ENCODE data around the gene GALNT16. TPM values are rescaled to one million over a fixed set of nuclear protein-coding genes. Genes with fewer than 3 reads are reported as not detected.
"Not testable (repeated sequence)": the region's sequence is repeated elsewhere in the genome, so short reads cannot be mapped to it uniquely, and the experiment has no call there.

Gene GALNT16
- 0.03 TPM in 1 of 2 replicates, not detected in the other for total RNA-seq (2014; rRNA removed; shearing (Covaris generic))

DNA sequence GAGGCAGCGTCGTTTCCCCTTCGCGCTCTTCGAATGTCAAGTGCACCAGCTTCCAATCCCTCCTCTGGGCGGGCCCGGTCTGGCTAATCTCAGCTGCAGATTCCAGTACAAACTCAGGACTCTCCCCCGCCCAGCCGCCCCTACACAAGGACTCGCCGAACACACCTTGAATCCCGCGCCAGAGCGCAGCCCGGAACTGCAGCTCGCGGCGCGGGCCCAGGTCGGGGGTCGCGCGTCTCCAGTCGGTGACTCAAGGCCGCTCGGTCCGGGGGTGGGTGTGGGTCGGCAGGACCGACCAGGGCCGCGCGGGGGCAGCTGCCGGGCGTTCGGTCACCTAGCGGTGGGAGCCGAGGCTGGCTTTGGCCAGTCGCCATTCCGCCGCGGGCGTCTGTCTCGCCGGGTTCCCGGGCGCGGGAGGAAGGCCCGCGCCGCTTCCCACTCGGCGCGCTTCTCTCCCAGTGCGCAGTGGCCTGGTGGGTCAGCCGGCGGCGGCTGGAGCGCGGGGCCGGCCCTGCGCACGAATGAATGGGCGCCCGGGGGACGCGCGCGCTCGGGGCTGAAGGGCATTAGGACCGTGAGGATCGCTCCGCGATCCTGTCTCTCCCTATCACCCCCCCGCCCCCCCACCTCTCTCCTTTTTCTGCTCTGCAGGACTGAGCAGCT is at the start of gene GALNT16:
TSS of gene GALNT16 (plus strand) at position 632 of the 663 bp plus-strand sequence. CDS start 133 bp downstream, outside the sequence.
- Histone ChIP-seq H3K9me3 (replicated peaks) (no peaks in the 10 kb centered on the region), H3K4me3 (peak within 1 kb of the TSS; percentile 30), H3K27me3 (replicated peaks) (peaks cover 46% of the 10 kb centered on the region), H3K27ac (no peak within 1 kb of the TSS), H3K4me1 (replicated peaks) (peaks cover 18% of the 10 kb centered on the region), H3K36me3 (no peaks in the 10 kb centered on the region)
- DNase-seq (ENCODE audit: low read depth in 1 of 2, low spot score in 2 of 2): peak in 1 of 2 experiments; percentile 26

DNA sequence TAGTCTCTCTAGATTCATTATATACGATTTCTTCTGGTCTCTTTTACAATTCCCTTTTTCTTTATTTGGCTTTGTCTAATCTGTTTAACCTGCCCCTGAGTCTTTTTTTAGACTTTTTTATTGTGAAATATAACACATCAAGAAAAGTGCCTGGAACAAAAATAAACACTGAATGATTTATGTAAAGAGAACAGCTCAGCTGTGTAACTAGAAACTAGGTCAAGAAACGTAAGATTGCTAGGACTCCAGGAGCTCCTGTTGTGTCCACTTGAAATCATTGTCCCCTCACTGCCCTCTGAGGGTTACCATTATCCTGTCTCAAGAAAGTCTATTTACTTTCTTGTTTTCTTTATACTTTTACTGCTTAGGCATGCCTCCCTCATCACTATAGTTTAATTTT is 45.6 kb upstream of the GALNT16 start:
- Histone ChIP-seq H3K9me3 (replicated peaks) (no peaks in the 10 kb centered on the region), H3K27ac (no peak overlapping the region), H3K36me3 (no peaks in the 10 kb centered on the region), H3K4me3 (no peak overlapping the region), H3K27me3 (replicated peaks) (no peaks in the 10 kb centered on the region), H3K4me1 (replicated peaks) (no peaks in the 10 kb centered on the region)
- no peak for DNase-seq (ENCODE audit: low read depth in 1 of 2, low spot score in 2 of 2)

DNA sequence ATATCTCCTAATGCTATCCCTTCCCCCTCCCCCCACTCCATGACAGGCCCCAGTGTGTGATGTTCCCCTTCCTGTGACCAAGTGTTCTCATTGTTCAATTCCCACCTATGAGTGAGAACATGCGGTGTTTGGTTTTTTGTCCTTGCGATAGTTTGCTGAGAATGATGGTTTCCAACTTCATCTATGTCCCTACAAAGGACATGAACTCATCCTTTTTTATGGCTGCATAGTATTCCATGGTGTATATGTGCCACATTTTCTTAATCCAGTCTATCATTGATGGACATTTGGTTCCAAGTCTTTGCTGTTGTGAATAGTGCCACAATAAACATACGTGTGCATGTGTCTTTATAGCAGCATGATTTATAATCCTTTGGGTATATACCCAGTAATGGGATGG is 42.3 kb upstream of the GALNT16 start:
- H3K4me3 ChIP-seq; H3K27me3 ChIP-seq (replicated peaks); H3K4me1 ChIP-seq (replicated peaks); H3K9me3 ChIP-seq (replicated peaks); H3K27ac ChIP-seq; DNase-seq (ENCODE audit: low read depth in 1 of 2, low spot score in 2 of 2); H3K36me3 ChIP-seq: not testable (repeated sequence)

DNA sequence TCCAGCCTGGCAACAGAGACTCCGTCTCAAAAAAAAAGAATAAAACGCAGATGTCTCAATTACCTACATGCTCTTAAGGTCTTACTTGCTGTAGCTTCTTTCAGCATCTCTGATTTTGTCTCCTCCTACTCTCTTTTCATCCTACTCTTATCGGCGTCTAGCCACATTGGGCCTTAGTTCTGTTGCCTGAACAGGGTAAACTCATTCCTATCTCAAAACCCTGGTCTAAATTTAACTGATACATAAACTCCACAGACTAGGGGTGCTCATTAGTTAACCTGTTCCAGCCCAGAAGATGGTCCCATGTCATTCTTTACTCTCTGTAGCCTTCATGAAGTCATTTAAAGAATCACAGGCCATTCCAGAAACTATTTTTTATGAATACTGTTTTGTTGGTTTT is 35.0 kb upstream of the GALNT16 start:
- H3K27me3 ChIP-seq (replicated peaks): no peaks in the 10 kb centered on the region
- DNase-seq (ENCODE audit: low read depth in 1 of 2, low spot score in 2 of 2): no peak
- H3K4me3 ChIP-seq: no peak overlapping the region
- no peaks in the 10 kb centered on the region for H3K9me3 ChIP-seq (replicated peaks)
- no peaks in the 10 kb centered on the region for H3K4me1 ChIP-seq (replicated peaks)
- H3K36me3 ChIP-seq: 0 out of 2 replicates have a peak, but pooled peaks cover 3% of the 10 kb centered on the region
- H3K27ac ChIP-seq: no peak overlapping the region

DNA sequence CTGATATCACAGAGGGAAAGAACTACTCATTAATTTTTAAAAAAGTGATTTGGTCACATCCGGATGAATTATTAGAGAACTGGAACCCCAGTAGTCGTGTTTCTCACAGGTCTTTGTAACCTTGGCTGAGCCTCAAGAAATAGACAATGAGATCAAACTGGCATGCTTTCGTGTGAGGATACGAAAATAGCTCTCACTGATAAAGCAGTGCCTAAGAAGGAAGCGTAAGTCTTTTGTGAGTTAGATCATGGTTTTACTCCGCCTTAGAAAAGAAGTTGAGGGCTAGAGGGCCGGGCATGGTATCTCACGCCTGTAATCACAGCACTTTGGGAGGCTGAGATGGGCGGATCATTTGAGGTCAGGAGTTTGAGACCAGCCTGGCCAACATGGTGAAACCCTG is 33.8 kb upstream of the GALNT16 start:
- no peak for DNase-seq (ENCODE audit: low read depth in 1 of 2, low spot score in 2 of 2)
- no peaks in the 10 kb centered on the region for H3K4me1 ChIP-seq (replicated peaks)
- H3K9me3 ChIP-seq (replicated peaks): no peaks in the 10 kb centered on the region
- 0 out of 2 replicates have a peak, but pooled peaks cover 3% of the 10 kb centered on the region for H3K36me3 ChIP-seq
- no peak overlapping the region for H3K4me3 ChIP-seq
- no peak overlapping the region for H3K27ac ChIP-seq
- H3K27me3 ChIP-seq (replicated peaks): no peaks in the 10 kb centered on the region

DNA sequence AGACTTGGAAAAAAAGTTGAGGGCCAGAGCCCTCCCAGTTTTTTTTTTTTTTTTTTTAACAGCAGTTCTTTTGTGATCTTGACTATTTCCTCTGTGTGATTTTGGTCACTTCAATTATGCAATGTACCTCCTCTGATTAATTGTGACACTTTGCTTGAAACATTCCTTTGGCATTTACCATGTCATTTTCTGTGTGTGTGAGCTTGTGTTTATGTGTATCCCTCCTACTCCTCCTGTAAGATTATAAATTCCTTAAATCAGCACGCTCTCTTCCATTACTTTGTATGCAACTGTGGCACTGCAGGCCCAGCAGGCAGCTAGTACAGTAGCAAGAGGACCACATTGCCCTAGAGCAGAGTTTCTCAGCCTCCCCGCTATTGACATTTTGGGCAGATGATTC is 33.2 kb upstream of the GALNT16 start:
- Histone ChIP-seq H3K4me1 (replicated peaks) (no peaks in the 10 kb centered on the region), H3K27ac (no peak overlapping the region), H3K9me3 (replicated peaks) (no peaks in the 10 kb centered on the region), H3K36me3 (0 out of 2 replicates have a peak, but pooled peaks cover 3% of the 10 kb centered on the region), H3K4me3 (no peak overlapping the region), H3K27me3 (replicated peaks) (no peaks in the 10 kb centered on the region)
- no peak for DNase-seq (ENCODE audit: low read depth in 1 of 2, low spot score in 2 of 2)

DNA sequence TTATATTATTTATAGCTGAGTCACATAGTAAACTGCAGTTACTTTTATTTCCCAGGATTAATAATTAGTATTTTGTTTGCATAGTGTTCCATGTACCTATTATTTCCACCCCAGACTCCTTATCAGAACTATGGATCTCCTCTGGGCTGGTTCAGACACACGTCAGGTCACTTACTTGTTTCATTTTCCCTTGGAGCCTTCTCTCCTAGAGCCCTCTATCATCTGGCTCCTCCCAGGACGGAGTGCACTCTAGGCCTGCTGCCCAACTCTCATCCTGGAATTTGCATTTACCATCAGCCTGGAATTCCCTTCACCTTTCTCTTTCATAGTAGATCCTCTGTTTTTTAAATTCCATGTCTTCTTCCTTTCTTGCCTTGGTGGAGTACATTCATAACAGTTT is 28.5 kb upstream of the GALNT16 start:
- no peaks in the 10 kb centered on the region for H3K9me3 ChIP-seq (replicated peaks)
- H3K4me3 ChIP-seq: no peak overlapping the region
- no peaks in the 10 kb centered on the region for H3K27me3 ChIP-seq (replicated peaks)
- H3K4me1 ChIP-seq (replicated peaks): no peaks in the 10 kb centered on the region
- 0 out of 2 replicates have a peak, but pooled peaks cover 3% of the 10 kb centered on the region for H3K36me3 ChIP-seq
- DNase-seq (ENCODE audit: low read depth in 1 of 2, low spot score in 2 of 2): no peak
- no peak overlapping the region for H3K27ac ChIP-seq

DNA sequence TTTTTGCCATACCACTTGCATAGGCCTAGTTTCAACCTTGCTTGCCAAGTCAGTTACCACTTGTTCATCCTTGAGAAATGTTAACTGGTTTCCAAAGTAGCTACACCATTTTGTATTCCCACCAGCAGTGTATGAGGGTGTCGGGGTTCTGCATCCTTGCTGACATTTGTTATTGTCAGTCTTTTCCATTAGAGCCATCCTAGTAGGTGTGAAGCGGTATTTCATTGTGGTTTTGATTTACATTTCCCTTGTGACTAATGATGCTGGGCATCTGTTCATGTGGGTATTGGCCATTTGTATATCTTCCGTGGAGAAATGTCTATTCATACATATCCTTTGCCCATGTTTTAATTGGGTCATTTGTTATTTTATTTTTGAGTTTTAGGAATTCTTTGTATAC is 27.6 kb upstream of the GALNT16 start:
- Histone ChIP-seq H3K4me3 (no peak overlapping the region), H3K36me3 (0 out of 2 replicates have a peak, but pooled peaks cover 3% of the 10 kb centered on the region), H3K9me3 (replicated peaks) (no peaks in the 10 kb centered on the region), H3K27me3 (replicated peaks) (no peaks in the 10 kb centered on the region), H3K27ac (no peak overlapping the region), H3K4me1 (replicated peaks) (no peaks in the 10 kb centered on the region)
- DNase-seq (ENCODE audit: low read depth in 1 of 2, low spot score in 2 of 2): no peak

DNA sequence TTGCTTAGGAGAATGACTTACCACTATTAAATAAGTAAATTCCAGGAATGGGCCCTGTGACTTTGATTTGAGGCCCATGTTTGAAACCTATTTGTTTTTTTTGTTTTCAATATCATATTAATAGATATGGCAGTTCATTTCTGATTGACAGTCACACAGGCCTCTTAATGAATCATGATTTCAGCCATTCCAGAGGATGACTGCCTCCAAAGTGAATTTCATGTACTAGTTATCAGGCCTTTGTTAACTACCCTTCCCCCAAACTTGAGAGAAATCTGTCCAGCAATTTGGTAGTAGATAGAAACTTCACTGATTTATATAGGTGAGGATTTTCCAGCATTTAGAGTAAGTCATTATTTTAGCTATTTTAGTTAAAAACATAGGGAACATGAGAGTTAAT is 25.9 kb upstream of the GALNT16 start:
- Histone ChIP-seq H3K9me3 (replicated peaks) (no peaks in the 10 kb centered on the region), H3K36me3 (peaks cover 3% of the 10 kb centered on the region), H3K27ac (no peak overlapping the region), H3K4me1 (replicated peaks) (no peaks in the 10 kb centered on the region), H3K4me3 (no peak overlapping the region), H3K27me3 (replicated peaks) (no peaks in the 10 kb centered on the region)
- no peak for DNase-seq (ENCODE audit: low read depth in 1 of 2, low spot score in 2 of 2)

DNA sequence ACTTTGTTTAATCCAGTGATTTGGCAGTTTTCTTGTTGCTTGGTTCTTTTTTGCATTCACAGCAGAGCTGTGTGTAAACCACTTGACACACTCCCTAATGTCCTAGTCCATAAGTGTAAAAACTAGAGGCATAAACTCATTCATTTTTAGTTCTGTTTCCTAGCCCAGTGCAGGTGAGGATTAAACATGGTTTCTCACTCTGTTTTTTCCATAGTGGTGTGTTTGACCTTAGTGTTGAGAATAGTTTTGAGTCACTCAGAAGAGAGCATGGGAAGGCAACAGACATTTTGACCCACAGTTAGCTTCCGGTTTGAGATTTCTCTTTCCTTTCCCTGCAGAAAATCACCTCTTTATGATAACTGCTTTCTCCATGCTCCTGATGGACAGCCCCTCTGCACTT is 24.2 kb upstream of the GALNT16 start:
- Histone ChIP-seq H3K4me3 (no peak overlapping the region), H3K27me3 (replicated peaks) (no peaks in the 10 kb centered on the region), H3K4me1 (replicated peaks) (no peaks in the 10 kb centered on the region), H3K9me3 (replicated peaks) (no peaks in the 10 kb centered on the region), H3K27ac (no peak overlapping the region), H3K36me3 (peaks cover 3% of the 10 kb centered on the region)
- DNase-seq (ENCODE audit: low read depth in 1 of 2, low spot score in 2 of 2): no peak

DNA sequence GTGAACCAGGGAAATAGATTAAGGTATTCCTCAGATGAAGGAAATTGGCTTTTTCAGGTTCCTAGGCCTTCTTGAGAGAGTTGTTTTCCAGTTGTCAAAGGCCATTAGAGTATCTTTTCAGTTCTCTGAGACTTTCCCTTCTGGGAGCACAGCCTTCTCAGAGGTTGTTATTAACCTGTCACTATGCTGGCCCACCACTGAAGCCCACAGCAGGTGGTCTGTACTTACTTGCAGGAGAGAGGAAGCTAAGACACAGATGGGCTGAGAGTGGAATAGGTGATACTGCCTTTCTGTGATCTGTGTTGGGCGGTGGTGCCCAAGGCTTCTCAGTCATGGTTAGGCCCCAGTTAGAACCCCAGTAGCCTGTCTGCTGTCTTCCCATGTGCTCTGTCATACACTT is 22.8 kb upstream of the GALNT16 start:
- H3K27me3 ChIP-seq (replicated peaks): no peaks in the 10 kb centered on the region
- no peaks in the 10 kb centered on the region for H3K4me1 ChIP-seq (replicated peaks)
- H3K9me3 ChIP-seq (replicated peaks): no peaks in the 10 kb centered on the region
- H3K4me3 ChIP-seq: no peak overlapping the region
- H3K36me3 ChIP-seq: peaks cover 3% of the 10 kb centered on the region
- H3K27ac ChIP-seq: no peak overlapping the region
- DNase-seq (ENCODE audit: low read depth in 1 of 2, low spot score in 2 of 2): no peak

DNA sequence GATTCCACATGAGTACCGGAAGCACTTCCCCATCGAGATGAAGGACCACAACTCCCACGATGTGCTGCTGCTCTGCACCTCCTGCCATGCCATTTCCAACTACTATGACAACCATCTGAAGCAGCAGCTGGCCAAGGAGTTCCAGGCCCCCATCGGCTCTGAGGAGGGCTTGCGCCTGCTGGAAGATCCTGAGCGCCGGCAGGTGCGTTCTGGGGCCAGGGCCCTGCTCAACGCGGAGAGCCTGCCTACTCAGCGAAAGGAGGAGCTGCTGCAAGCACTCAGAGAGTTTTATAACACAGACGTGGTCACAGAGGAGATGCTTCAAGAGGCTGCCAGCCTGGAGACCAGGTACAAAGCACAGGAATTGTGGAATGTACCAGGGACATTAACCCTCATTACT is 22.4 kb upstream of the GALNT16 start:
- Histone ChIP-seq H3K4me1 (replicated peaks) (no peaks in the 10 kb centered on the region), H3K9me3 (replicated peaks) (no peaks in the 10 kb centered on the region), H3K27me3 (replicated peaks) (no peaks in the 10 kb centered on the region), H3K4me3 (no peak overlapping the region), H3K36me3 (peaks cover 3% of the 10 kb centered on the region), H3K27ac (no peak overlapping the region)
- no peak for DNase-seq (ENCODE audit: low read depth in 1 of 2, low spot score in 2 of 2)

DNA sequence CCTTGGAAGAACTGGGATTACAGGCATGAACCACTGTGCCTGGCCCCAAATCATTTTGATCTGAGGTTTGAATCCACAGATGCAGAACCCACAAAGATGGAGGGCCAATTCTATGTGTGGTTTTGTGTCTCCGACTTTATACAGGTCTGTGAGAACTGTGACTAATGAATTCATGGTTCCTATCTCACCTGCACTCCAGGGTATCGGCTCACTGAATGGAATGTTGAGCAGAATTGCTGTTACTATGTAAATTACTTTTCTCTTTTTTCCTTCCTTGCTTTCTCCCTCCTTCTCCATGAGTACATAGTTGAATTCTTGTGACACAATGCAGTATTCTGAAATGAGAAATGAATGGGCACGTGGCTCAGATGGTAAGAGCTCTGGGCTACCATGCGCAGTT is 21.1 kb upstream of the GALNT16 start:
- H3K9me3 ChIP-seq (replicated peaks): no peaks in the 10 kb centered on the region
- H3K4me1 ChIP-seq (replicated peaks): no peaks in the 10 kb centered on the region
- H3K27me3 ChIP-seq (replicated peaks): no peaks in the 10 kb centered on the region
- H3K27ac ChIP-seq: no peak overlapping the region
- H3K36me3 ChIP-seq: peaks cover 3% of the 10 kb centered on the region
- no peak for DNase-seq (ENCODE audit: low read depth in 1 of 2, low spot score in 2 of 2)
- H3K4me3 ChIP-seq: no peak overlapping the region

DNA sequence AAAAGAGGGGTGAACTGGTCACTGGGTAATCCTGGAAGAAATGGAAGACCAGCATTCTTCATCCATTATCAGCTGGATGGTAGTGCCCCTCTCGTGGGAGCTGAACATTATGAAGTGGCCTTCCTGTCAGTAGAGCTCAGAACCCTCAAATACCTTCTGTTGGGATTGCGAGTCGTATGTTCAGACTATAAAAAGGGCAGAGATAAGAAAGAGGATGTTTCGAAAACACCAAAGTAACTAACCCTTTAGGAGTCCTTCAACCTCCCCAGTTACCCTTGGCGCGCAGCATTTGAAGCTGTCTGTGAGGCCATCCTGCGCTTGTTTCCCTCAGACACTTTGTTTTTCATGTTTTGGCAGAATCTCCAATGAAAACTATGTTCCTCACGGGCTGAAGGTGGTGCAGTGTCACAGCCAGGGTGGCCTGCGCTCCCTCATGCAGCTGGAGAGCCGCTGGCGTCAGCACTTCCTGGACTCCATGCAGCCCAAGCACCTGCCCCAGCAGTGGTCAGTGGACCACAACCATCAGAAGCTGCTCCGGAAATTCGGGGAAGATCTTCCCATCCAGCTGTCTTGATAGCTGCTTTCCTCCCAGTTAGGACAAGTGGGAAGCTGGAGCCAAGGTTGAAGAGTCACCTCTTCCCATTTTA is 19.3 kb upstream of the GALNT16 start:
- H3K36me3 ChIP-seq: peaks cover 3% of the 10 kb centered on the region
- H3K4me1 ChIP-seq (replicated peaks): no peaks in the 10 kb centered on the region
- H3K27me3 ChIP-seq (replicated peaks): no peaks in the 10 kb centered on the region
- H3K9me3 ChIP-seq (replicated peaks): no peaks in the 10 kb centered on the region
- no peak for DNase-seq (ENCODE audit: low read depth in 1 of 2, low spot score in 2 of 2)
- H3K4me3 ChIP-seq: no peak overlapping the region
- no peak overlapping the region for H3K27ac ChIP-seq

Measured in SJSA1 (cell line).